Activated naive CD4-positive, alpha-beta T cell treated with anti-CD3 and anti-CD28 coated beads, Interleukin-2, amount 10 ng/mL, durations not matched to agents 7 days and 5 days (primary cell): ENCODE results near the gene GOLGA6L7.
"Not testable (repeated sequence)": the region's sequence is repeated elsewhere in the genome, so short reads cannot be mapped to it uniquely, and the experiment has no call there.

Experiments used
- CTCF ChIA-PET: fragments of 350-600 bp; sonication (Branson Sonifier 250); formaldehyde crosslinking; loops from one replicate; lab custom pipeline; 2021; ENCODE audit warnings: antibody characterized with exemption; lab: Charles Lee
- DNase-seq: peaks from one replicate; pipeline ENCODE4 v3.0.0-alpha.2; 2020
- H3K27ac Mint-ChIP-seq: one replicate; pipeline ENCODE4 v1.8.0; 2021; ENCODE audit warnings: mild to moderate bottlenecking, moderate library complexity, mixed read lengths
- H3K27me3 Mint-ChIP-seq: one replicate; pipeline ENCODE4 v1.8.0; 2021; ENCODE audit warnings: mild to moderate bottlenecking, mixed read lengths
- H3K36me3 Mint-ChIP-seq: one replicate; pipeline ENCODE4 v1.8.0; 2021; ENCODE audit warnings: mixed read lengths
- H3K4me1 Mint-ChIP-seq: one replicate; pipeline ENCODE4 v1.8.0; 2021; ENCODE audit warnings: mixed read lengths
- H3K4me3 Mint-ChIP-seq: one replicate; pipeline ENCODE4 v1.8.0; 2021; ENCODE audit warnings: mild to moderate bottlenecking, moderate library complexity, mixed read lengths
- H3K9me3 Mint-ChIP-seq: one replicate; pipeline ENCODE4 v1.8.0; 2021; ENCODE audit warnings: mixed read lengths

GOLGA6L7 gene

GRCh38 chr15:28876131-28876844 is 27.8 kb upstream of the GOLGA6L7 start:
- Mint-ChIP-seq H3K4me1 (peaks cover 7% of the 10 kb centered on the region), H3K27ac (no peak overlapping the region), H3K9me3 (no peaks in the 10 kb centered on the region), H3K4me3 (no peak overlapping the region), H3K36me3 (no peaks in the 10 kb centered on the region), H3K27me3 (peaks cover 54% of the 10 kb centered on the region)
- no peak for DNase-seq
- CTCF ChIA-PET, result no interaction called here

DNA sequence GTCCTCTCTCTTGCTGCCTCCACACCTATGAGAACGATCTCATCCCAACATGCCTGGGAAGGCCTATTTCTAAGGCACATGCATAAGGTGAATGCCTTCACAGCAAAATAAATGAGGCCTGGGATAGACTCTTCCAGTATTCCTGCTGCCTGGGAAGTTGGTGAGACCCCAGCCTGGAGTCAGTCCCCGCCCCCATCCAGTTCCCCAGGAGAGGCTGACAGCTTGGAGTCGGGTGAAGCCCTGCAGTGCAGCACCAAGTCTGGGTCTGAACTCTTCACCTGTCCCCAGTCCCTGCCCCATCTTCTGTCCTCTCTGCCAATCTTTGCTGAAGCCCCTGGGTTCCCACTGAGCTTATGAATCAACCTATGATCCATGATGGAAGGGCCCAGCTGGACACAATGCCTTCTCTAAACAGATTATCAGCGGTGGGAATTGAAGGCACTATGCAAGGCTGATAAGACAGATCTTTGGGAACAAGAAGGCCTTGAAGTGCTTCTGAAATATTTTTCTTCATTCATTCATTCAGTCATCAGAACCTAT is 27.1 kb upstream of the GOLGA6L7 start:
- H3K27me3 Mint-ChIP-seq, result peaks cover 55% of the 10 kb centered on the region
- H3K27ac Mint-ChIP-seq, result peak overlapping the region; percentile 52
- CTCF ChIA-PET, result no interaction called here
- H3K4me3 Mint-ChIP-seq, result no peak overlapping the region
- no peaks in the 10 kb centered on the region for H3K9me3 Mint-ChIP-seq
- no peak for DNase-seq
- H3K36me3 Mint-ChIP-seq, result no peaks in the 10 kb centered on the region
- H3K4me1 Mint-ChIP-seq, result peaks cover 7% of the 10 kb centered on the region

DNA sequence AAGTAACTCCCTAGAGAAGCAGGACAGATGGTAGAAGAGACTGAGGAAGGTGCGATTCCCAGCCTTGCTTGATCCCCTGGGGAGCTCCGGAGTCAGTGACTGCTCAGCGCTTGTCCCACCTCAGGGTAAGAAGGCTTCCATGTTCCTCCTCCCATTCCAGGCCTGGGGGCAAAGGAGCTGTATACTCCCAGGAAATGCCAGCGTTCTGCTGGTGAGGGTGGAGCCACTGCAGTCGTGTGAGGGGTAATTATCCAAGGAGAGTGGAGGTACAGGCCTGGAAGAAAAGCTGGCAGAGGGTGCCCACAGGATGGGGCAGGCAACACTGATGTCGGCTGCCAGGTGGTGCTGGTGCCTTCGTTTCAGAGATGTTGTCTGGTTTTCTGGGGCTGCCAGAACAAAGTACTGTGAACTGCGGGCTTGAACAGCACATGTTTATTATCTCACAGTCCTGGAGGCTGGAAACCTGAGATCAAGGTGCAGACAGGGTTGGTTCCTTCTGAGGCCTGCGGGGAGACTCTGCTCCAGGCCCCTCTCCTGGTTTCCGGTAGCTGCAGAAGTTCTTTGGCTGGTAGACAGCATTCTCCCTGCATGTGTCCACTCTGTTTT is 25.2 kb upstream of the GOLGA6L7 start:
- peaks cover 7% of the 10 kb centered on the region for H3K4me1 Mint-ChIP-seq
- no peak overlapping the region for H3K27ac Mint-ChIP-seq
- H3K4me3 Mint-ChIP-seq, result no peak overlapping the region
- no peaks in the 10 kb centered on the region for H3K9me3 Mint-ChIP-seq
- H3K27me3 Mint-ChIP-seq, result peaks cover 41% of the 10 kb centered on the region
- CTCF ChIA-PET, result interaction anchor here (1.2 to 1.3 kb wide), 2 partner anchors 101 to 102 kb away, joined by 3 to 4 read pairs; no protein-coding TSS in a partner anchor
- H3K36me3 Mint-ChIP-seq, result no peaks in the 10 kb centered on the region
- DNase-seq, result peak; percentile 34

GRCh38 chr15:28873006-28873405 is 24.6 kb upstream of the GOLGA6L7 start:
- no peak overlapping the region for H3K27ac Mint-ChIP-seq
- peaks cover 35% of the 10 kb centered on the region for H3K27me3 Mint-ChIP-seq
- H3K36me3 Mint-ChIP-seq, result no peaks in the 10 kb centered on the region
- H3K9me3 Mint-ChIP-seq, result no peaks in the 10 kb centered on the region
- peaks cover 7% of the 10 kb centered on the region for H3K4me1 Mint-ChIP-seq
- CTCF ChIA-PET, result interaction anchor here (1.2 to 1.3 kb wide), 2 partner anchors 101 to 103 kb away, joined by 3 to 4 read pairs; no protein-coding TSS in a partner anchor
- H3K4me3 Mint-ChIP-seq, result no peak overlapping the region
- no peak for DNase-seq

- H3K4me3 Mint-ChIP-seq, result no peak overlapping the region
- H3K27ac Mint-ChIP-seq, result no peak overlapping the region
- peaks cover 32% of the 10 kb centered on the region for H3K27me3 Mint-ChIP-seq
- H3K9me3 Mint-ChIP-seq, result no peaks in the 10 kb centered on the region
- peaks cover 5% of the 10 kb centered on the region for H3K4me1 Mint-ChIP-seq
- CTCF ChIA-PET, result no interaction called here
- DNase-seq, result no peak
- no peaks in the 10 kb centered on the region for H3K36me3 Mint-ChIP-seq
These were observed 22.7 kb upstream of the GOLGA6L7 start for GRCh38 chr15:28871168-28871567.

GRCh38 chr15:28868744-28869345 is 20.4 kb upstream of the GOLGA6L7 start:
- Mint-ChIP-seq H3K4me3 (no peak overlapping the region), H3K4me1 (no peaks in the 10 kb centered on the region), H3K27ac (no peak overlapping the region), H3K9me3 (no peaks in the 10 kb centered on the region), H3K36me3 (no peaks in the 10 kb centered on the region), H3K27me3 (peaks cover 22% of the 10 kb centered on the region)
- no peak for DNase-seq
- CTCF ChIA-PET, result no interaction called here

GRCh38 chr15:28861589-28862293 is 13.3 kb upstream of the GOLGA6L7 start:
- DNase-seq, H3K27ac Mint-ChIP-seq, H3K9me3 Mint-ChIP-seq, H3K27me3 Mint-ChIP-seq, H3K4me3 Mint-ChIP-seq, CTCF ChIA-PET, H3K4me1 Mint-ChIP-seq, H3K36me3 Mint-ChIP-seq: not testable (repeated sequence)

- no peak for DNase-seq
- CTCF ChIA-PET, result no interaction called here
These were observed 12.6 kb upstream of the GOLGA6L7 start for GRCh38 chr15:28861031-28861534.

GRCh38 chr15:28854578-28854977 is 6.1 kb upstream of the GOLGA6L7 start:
- H3K36me3 Mint-ChIP-seq, H3K27me3 Mint-ChIP-seq, CTCF ChIA-PET, H3K27ac Mint-ChIP-seq, H3K4me1 Mint-ChIP-seq, H3K4me3 Mint-ChIP-seq, DNase-seq, H3K9me3 Mint-ChIP-seq: not testable (repeated sequence)

More at GRCh38 chr15:28861031-28861534, 12.6 kb upstream of the GOLGA6L7 start:
- Mint-ChIP-seq H3K4me1 (no peaks in the 10 kb centered on the region), H3K4me3 (no peak overlapping the region), H3K27me3 (no peaks in the 10 kb centered on the region), H3K9me3 (no peaks in the 10 kb centered on the region), H3K36me3 (no peaks in the 10 kb centered on the region), H3K27ac (no peak overlapping the region)

GRCh38 chr15:28853654-28854053 is 5.2 kb upstream of the GOLGA6L7 start:
- H3K4me3 Mint-ChIP-seq, H3K9me3 Mint-ChIP-seq, CTCF ChIA-PET, H3K27ac Mint-ChIP-seq, DNase-seq, H3K4me1 Mint-ChIP-seq, H3K27me3 Mint-ChIP-seq, H3K36me3 Mint-ChIP-seq: not testable (repeated sequence)

DNA sequence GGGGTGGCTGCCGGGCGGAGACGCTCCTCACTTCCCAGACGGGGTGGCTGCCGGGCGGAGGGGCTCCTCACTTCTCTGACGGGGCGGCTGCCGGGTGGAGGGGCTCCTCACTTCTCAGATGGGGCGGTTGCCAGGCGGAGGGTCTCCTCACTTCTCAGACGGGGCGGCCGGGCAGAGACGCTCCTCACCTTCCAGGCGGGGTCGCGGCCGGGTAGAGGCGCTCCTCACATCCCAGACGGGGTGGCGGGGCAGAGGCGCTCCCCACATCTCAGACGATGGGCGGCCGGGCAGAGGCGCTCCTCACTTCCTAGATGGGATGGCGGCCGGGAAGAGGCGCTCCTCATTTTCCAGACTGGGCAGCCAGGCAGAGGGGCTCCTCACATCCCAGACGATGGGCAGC is 1.3 kb upstream of the GOLGA6L7 start:
- H3K4me3 Mint-ChIP-seq, H3K9me3 Mint-ChIP-seq, DNase-seq, H3K36me3 Mint-ChIP-seq, CTCF ChIA-PET, H3K27me3 Mint-ChIP-seq, H3K27ac Mint-ChIP-seq: not testable (repeated sequence)
- H3K4me1 Mint-ChIP-seq, result peaks cover 27% of the 10 kb centered on the region

- peaks cover 27% of the 10 kb centered on the region for H3K4me1 Mint-ChIP-seq
- CTCF ChIA-PET, H3K9me3 Mint-ChIP-seq: not testable (repeated sequence)
These were observed 827 bp upstream of the GOLGA6L7 start for GRCh38 chr15:28849271-28849670.

GRCh38 chr15:28847959-28848358 is 485 bp downstream of the GOLGA6L7 start:
- Mint-ChIP-seq H3K4me1 (peaks cover 27% of the 10 kb centered on the region), H3K27ac (peak overlapping the region; percentile 84)
- H3K27me3 Mint-ChIP-seq, H3K4me3 Mint-ChIP-seq, H3K9me3 Mint-ChIP-seq, DNase-seq, H3K36me3 Mint-ChIP-seq, CTCF ChIA-PET: not testable (repeated sequence)

More at GRCh38 chr15:28849271-28849670, 827 bp upstream of the GOLGA6L7 start:
- not testable (repeated sequence) for H3K27ac Mint-ChIP-seq, H3K4me3 Mint-ChIP-seq, H3K36me3 Mint-ChIP-seq, H3K27me3 Mint-ChIP-seq, DNase-seq

DNA sequence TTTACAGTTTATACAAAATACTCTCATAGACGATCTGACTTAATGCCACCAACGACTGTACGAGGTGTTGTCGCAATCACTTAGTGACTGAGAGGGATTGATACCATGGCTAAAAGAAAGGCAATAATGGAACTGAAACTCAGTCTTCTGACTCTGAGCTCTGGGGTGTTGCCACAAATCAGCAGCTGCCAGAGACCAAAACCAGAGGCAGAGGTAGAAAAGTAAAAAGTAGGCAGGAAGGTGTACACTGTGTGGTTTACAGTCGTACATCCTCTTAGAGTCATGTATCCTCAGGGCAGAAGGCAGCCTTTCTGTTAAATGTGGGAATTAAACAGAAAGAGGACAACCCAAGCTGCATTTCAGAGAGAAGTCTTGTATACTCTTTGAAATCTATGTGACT is 1.2 kb downstream of the GOLGA6L7 start:
- peaks cover 27% of the 10 kb centered on the region for H3K4me1 Mint-ChIP-seq
- H3K4me3 Mint-ChIP-seq, H3K36me3 Mint-ChIP-seq, H3K27me3 Mint-ChIP-seq, H3K9me3 Mint-ChIP-seq, CTCF ChIA-PET: not testable (repeated sequence)
- peak; percentile 52 for DNase-seq
- peak overlapping the region; percentile 84 for H3K27ac Mint-ChIP-seq
